Epidermal melanocyte (primary cell): Measurements from ENCODE around the gene MCM3AP.

Experiments used
- DNase-seq: peaks from one replicate; pipeline ENCODE4 v3.0.0; 2011; ENCODE audit warnings: low spot score; ENCODE audit not compliant: insufficient read length

MCM3AP gene

DNA sequence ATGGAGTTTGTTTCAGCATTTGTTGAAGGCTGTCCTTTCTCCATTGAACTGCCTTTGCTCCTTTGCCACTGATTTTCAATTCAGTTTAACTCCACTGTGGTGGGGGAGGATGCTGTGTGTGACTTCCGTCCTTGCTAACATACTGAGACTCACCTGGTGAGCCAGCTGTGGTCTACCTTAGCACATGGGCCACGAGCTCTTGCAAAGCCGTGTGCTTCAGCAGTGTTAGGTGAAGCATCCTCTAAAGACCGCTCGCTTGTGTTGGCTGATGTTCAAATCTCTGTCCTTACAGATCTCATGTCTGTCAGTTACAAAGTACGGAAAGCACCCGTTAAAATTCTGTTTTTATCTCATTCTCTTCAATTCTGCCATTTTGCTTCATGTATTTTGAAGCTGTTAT lies 97.6 kb downstream of the MCM3AP start:
- DNase-seq, result no peak

DNA sequence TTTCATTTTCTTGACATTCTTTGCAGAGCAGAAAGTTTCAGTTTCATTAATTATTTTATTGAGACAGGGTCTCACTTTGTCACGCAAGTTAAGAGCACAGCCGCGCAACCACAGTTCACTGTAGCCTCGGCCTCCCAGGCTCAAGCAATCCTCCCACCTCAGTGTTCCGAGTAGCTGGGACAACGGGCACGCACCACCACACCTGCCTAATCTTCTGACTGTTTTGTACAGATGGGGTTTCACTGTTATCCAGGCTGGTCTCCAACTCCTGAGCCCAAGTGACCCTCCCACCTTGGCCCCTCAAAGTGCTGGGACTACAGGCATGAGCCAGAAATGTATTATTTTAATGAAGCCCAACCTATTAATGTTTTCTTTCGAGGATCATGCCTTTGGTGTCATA lies 98.2 kb downstream of the MCM3AP start:
- DNase-seq, result no peak

DNA sequence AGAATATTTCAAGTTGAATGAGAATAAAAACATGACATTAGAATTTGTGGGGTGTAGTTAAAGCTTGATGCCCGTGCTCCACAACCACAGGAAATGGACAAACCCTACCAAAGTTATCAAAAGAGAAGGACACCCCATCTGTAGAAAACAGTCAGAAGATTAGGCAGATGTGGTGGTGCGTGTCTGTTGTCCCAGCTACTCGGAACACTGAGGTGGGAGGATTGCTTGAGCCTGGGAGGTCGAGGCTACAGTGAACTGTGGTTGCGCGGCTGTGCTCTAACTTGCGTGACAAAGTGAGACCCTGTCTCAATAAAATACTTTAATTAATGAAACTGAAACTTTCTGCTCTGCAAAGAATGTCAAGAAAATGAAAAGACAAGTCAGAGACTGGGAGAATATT lies 99.7 kb downstream of the MCM3AP start:
- no peak for DNase-seq
